Activated CD8-positive, alpha-beta T cell treated with anti-CD3 and anti-CD28 coated beads for 36 hours (primary cell): Measurements from ENCODE around the gene FBXL19. TPM values are rescaled to one million over a fixed set of nuclear protein-coding genes. Genes with fewer than 3 reads are reported as not detected.

Source experiments
- ATAC-seq: fragments of 200-7000 bp; cut with Tn5 transposase; one replicate; pipeline ENCODE4 v1.10.0; 2021; ENCODE audit warnings: mild to moderate bottlenecking, moderate library complexity
- CTCF ChIA-PET: fragments of 350-600 bp; sonication (Branson Sonifier 250); formaldehyde crosslinking; loops from one replicate; lab custom pipeline; 2021; ENCODE audit warnings: antibody characterized with exemption; lab: Charles Lee
- POLR2A ChIA-PET: fragments of 350-600 bp; sonication (Branson Sonifier 250); formaldehyde crosslinking; loops from one replicate; lab custom pipeline; 2021; ENCODE audit warnings: antibody characterized with exemption; lab: Charles Lee
- DNase-seq: peaks from one replicate; pipeline ENCODE4 v3.0.0-alpha.2; 2020
- H3K27ac Mint-ChIP-seq: one replicate; pipeline ENCODE4 v1.8.0; 2021; ENCODE audit warnings: mild to moderate bottlenecking, mixed read lengths
- H3K27me3 Mint-ChIP-seq: one replicate; pipeline ENCODE4 v1.8.0; 2021; ENCODE audit warnings: mixed read lengths
- H3K36me3 Mint-ChIP-seq: one replicate; pipeline ENCODE4 v1.8.0; 2021; ENCODE audit warnings: low read depth, mixed read lengths
- H3K4me1 Mint-ChIP-seq: one replicate; pipeline ENCODE4 v1.8.0; 2021; ENCODE audit warnings: low read depth, mixed read lengths
- H3K4me3 Mint-ChIP-seq: one replicate; pipeline ENCODE4 v1.8.0; 2021; ENCODE audit warnings: mild to moderate bottlenecking, moderate library complexity, mixed read lengths
- H3K9me3 Mint-ChIP-seq: one replicate; pipeline ENCODE4 v1.8.0; 2021; ENCODE audit warnings: mixed read lengths
- intact Hi-C: fragments of 100-400 bp; cut with micrococcal nuclease; formaldehyde crosslinking; loops from one replicate; pipeline ENCODE4 v1.10.0; 2022
- total RNA-seq, 2 experiments: library from RNA; stranded (reverse); gene quantifications; one replicate each; pipeline ENCODE4 v1.2.3, GENCODE V29; 2021
- TF ChIP-seq, protein P1 (sequence below): fragments of 200-600 bp; IDR thresholded peaks from one replicate; pipeline ENCODE4 v1.8.0; 2022; ENCODE audit warnings: antibody characterized with exemption, mild to moderate bottlenecking

FBXL19 gene
- total RNA-seq, 2 experiments from 2014 or later, result 21.1 to 22.0 TPM

DNA sequence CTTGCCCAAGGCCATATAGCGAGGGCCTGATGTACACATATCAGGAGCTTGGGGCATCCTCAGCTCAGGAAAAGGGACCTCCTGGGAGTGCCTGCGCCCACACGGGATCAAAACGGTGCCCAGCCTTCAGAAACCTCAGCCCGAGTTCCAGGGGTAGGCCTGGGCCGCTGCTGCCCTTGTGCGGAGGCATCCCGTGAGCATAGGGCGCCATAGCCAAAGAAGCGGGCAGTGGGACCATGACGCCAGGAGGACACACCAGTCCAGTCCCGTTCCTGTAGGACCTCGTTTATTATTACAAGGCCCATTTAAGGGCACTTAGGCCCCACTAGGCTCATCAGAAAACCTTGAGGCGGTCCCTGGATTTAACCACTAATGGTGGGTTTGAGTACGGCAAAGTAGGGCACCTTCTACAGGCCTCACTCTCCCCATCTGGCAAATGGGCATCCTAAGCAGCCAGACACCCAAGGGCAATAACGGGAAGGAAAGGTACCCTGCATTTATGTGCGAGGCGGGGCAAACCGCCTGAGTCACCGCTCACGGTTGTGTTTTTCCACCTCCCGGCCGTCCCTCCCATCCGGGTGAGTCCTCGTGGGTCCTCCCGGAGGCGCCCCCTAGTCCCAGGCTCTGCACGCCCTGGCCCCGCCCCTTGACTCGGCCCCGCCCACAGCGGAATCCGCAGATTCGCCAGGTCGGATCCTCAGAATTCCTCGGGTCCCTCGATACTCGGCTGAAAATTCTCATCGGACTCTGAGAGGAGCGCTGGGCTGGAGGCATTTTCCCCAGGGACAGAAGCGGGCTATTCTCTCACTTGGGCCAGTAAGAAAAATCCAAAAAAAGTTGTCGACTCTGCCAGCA is 33.5 kb downstream of the FBXL19 start:
- peak; percentile 83 for ATAC-seq
- H3K36me3 Mint-ChIP-seq, result peaks cover 30% of the 10 kb centered on the region
- H3K4me1 Mint-ChIP-seq, result peaks cover 37% of the 10 kb centered on the region
- ChIA-PET CTCF (interaction anchor here (1.1 to 2.9 kb wide), 2 partner anchors 15 to 201 kb away, joined by 4 to 13 read pairs; no protein-coding TSS in a partner anchor), POLR2A (interaction anchor here (0.5 to 1.3 kb wide), 3 partner anchors 59 to 502 kb away, joined by 3 to 5 read pairs (median 3); partner anchors contain the start of gene FUS)
- H3K4me3 Mint-ChIP-seq, result peak overlapping the region; percentile 89
- intact Hi-C loops, result no loop called here
- TF ChIP-seq, protein P1, sequence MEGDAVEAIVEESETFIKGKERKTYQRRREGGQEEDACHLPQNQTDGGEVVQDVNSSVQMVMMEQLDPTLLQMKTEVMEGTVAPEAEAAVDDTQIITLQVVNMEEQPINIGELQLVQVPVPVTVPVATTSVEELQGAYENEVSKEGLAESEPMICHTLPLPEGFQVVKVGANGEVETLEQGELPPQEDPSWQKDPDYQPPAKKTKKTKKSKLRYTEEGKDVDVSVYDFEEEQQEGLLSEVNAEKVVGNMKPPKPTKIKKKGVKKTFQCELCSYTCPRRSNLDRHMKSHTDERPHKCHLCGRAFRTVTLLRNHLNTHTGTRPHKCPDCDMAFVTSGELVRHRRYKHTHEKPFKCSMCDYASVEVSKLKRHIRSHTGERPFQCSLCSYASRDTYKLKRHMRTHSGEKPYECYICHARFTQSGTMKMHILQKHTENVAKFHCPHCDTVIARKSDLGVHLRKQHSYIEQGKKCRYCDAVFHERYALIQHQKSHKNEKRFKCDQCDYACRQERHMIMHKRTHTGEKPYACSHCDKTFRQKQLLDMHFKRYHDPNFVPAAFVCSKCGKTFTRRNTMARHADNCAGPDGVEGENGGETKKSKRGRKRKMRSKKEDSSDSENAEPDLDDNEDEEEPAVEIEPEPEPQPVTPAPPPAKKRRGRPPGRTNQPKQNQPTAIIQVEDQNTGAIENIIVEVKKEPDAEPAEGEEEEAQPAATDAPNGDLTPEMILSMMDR, result no peak
- no peaks in the 10 kb centered on the region for H3K9me3 Mint-ChIP-seq
- H3K27ac Mint-ChIP-seq, result peak overlapping the region; percentile 99
- peak; percentile 95 for DNase-seq
- H3K27me3 Mint-ChIP-seq, result no peaks in the 10 kb centered on the region

- ChIA-PET POLR2A (interaction anchor here (1.1 to 1.3 kb wide), 2 partner anchors 222 to 501 kb away, joined by 3 to 5 read pairs; partner anchors contain the start of gene FUS), CTCF (interaction anchor here (0.6 to 1.1 kb wide), 3 partner anchors 15 to 137 kb away, joined by 3 to 4 read pairs (median 4); partner anchors contain the start of gene VKORC1)
- Mint-ChIP-seq H3K4me1 (peaks cover 37% of the 10 kb centered on the region), H3K4me3 (peak within 1 kb of the TSS; percentile 89), H3K27ac (peak within 1 kb of the TSS; percentile 99), H3K27me3 (no peaks in the 10 kb centered on the region), H3K36me3 (peaks cover 33% of the 10 kb centered on the region), H3K9me3 (no peaks in the 10 kb centered on the region)
- peak; percentile 98 for DNase-seq
- intact Hi-C loops, result no loop called here
- TF ChIP-seq, protein P1, result no peak
- ATAC-seq, result peak; percentile 88
These were observed 34.2 kb downstream of the FBXL19 start, which contains the start of gene SETD1A for GRCh38 chr16:30957456-30958174. TSS of gene SETD1A (plus strand) at chr16:30957754. CDS start at chr16:30958732, 978 bp downstream.

GRCh38 chr16:30958175-30959079 is 35.1 kb downstream of the FBXL19 start:
- ATAC-seq (no peak), DNase-seq (peak; percentile 49)
- H3K27me3 Mint-ChIP-seq, result no peaks in the 10 kb centered on the region
- POLR2A ChIA-PET, result interaction anchor here (0.6 to 2.4 kb wide), 11 partner anchors 9 to 299 kb away, joined by 3 to 10 read pairs (median 4); partner anchors contain the start of genes FUS, HSD3B7, KAT8 and ORAI3
- peaks cover 37% of the 10 kb centered on the region for H3K36me3 Mint-ChIP-seq
- peak overlapping the region; percentile 90 for H3K27ac Mint-ChIP-seq
- TF ChIP-seq, protein P1, result no peak
- intact Hi-C loops, result no loop called here
- H3K4me1 Mint-ChIP-seq, result peaks cover 37% of the 10 kb centered on the region
- H3K9me3 Mint-ChIP-seq, result no peaks in the 10 kb centered on the region
- peak overlapping the region; percentile 89 for H3K4me3 Mint-ChIP-seq
- CTCF ChIA-PET, result interaction anchor here (0.6 to 1.3 kb wide), 7 partner anchors 14 to 136 kb away, joined by 3 to 5 read pairs (median 3); partner anchors contain the start of gene VKORC1

DNA sequence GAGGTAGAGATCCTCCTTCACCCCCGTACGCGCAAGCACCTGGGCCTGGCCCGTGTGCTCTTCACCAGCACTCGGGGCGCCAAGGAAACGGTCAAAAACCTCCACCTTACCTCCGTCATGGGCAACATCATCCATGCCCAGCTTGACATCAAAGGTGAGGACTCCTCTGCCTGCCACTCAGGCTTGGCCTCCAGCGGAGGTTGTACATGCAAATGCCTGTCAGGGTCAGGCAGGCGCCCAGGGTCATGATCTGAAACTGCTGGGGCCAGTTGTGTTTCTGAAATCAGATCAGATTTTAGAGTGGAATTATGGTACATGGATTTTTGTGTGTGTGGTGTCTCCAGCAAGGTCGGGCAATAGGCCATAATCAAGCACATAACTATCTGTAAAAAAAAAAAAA is 38.0 kb downstream of the FBXL19 start:
- H3K4me3 Mint-ChIP-seq, result no peak overlapping the region
- H3K36me3 Mint-ChIP-seq, result peaks cover 54% of the 10 kb centered on the region
- DNase-seq (no peak), ATAC-seq (no peak)
- no peak overlapping the region for H3K27ac Mint-ChIP-seq
- POLR2A ChIA-PET, result interaction anchor here (2.0 kb wide), 1 partner anchor 218 kb away, joined by 6 read pairs; the partner anchor contains the start of gene FUS
- CTCF ChIA-PET, result interaction anchor here (1.4 to 2.2 kb wide), 2 partner anchors 23 to 267 kb away, joined by 5 to 7 read pairs; partner anchors contain the start of gene HSD3B7
- TF ChIP-seq, protein P1, result no peak
- H3K4me1 Mint-ChIP-seq, result peaks cover 28% of the 10 kb centered on the region
- intact Hi-C loops, result no loop called here
- H3K27me3 Mint-ChIP-seq, result no peaks in the 10 kb centered on the region
- H3K9me3 Mint-ChIP-seq, result no peaks in the 10 kb centered on the region
